Measurements from ENCODE around the gene FAM83B.
"Not testable (repeated sequence)": the region's sequence is repeated elsewhere in the genome, so short reads cannot be mapped to it uniquely, and the experiment has no call there.

Gene FAM83B

DNA sequence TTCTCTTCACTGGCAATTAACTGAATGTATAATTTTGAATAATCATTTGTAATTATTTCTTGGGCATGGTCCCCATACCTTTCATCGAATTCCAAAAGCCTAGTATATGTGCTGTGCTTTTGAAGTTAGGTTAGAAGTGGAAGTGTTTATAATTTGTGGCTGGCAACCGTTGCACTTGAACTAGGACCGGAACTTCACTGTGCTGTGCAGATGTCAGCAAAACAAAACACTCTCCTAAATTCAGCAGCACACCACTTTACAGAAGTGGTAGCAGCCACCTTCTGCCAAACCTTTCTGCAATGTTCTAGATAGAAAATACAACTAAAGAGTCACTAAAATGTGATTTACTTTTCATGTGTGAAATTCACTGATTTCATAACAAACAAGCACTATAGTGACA is 111.9 kb downstream of the FAM83B start:
- Mint-ChIP-seq H3K27ac (no peak overlapping the region), H3K27me3 (no peaks in the 10 kb centered on the region), H3K4me3 (no peak overlapping the region), H3K9me3 (ENCODE audit: low read depth) (peaks cover 15% of the 10 kb centered on the region), H3K36me3 (no peaks in the 10 kb centered on the region), H3K4me1 (ENCODE audit: low read depth) (no peaks in the 10 kb centered on the region)

GRCh38 chr6:54959820-54960219 is 113.2 kb downstream of the FAM83B start:
- H3K36me3 Mint-ChIP-seq: no peaks in the 10 kb centered on the region
- no peak overlapping the region for H3K4me3 Mint-ChIP-seq
- no peaks in the 10 kb centered on the region for H3K4me1 Mint-ChIP-seq (ENCODE audit: low read depth)
- peaks cover 10% of the 10 kb centered on the region for H3K9me3 Mint-ChIP-seq (ENCODE audit: low read depth)
- no peak overlapping the region for H3K27ac Mint-ChIP-seq
- H3K27me3 Mint-ChIP-seq: no peaks in the 10 kb centered on the region

DNA sequence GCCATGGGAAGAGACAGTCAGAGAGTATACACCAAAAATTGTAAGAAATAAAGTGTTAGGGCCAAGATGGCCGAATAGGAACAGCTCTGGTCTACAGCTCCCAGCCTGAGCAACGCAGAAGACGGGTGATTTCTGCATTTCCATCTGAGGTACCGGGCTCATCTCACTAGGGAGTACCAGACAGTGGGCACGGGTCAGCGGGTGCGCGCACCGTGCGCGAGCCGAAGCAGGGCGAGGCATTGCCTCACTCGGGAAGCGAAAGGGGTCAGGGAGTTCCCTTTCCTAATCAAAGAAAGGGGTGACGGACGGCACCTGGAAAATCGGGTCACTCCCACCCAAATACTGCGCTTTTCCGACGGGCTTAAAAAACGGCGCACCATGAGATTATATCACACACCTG is 114.8 kb downstream of the FAM83B start:
- not testable (repeated sequence) for H3K4me3 Mint-ChIP-seq; H3K27ac Mint-ChIP-seq; H3K27me3 Mint-ChIP-seq; H3K4me1 Mint-ChIP-seq (ENCODE audit: low read depth); H3K36me3 Mint-ChIP-seq
- peaks cover 10% of the 10 kb centered on the region for H3K9me3 Mint-ChIP-seq (ENCODE audit: low read depth)

DNA sequence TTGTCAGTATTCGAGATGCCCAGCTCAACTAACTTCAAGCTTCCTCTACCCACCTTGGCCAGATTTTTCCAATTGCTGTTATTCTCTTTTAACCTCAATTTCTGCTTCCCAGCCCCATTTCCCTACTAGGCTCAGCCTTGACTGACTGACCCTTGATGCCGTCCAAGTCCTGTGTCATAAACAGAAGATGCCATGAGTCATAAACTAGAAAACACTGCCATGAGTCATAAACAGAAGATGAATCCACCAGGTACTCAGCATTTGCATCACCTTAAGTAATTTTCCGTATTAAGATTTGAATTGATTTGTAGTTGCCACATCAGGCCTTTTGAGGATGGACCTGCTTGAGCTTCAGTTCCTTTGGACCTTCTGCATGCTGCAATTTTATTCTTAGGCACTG is 123.8 kb downstream of the FAM83B start:
- no peaks in the 10 kb centered on the region for H3K4me1 Mint-ChIP-seq (ENCODE audit: low read depth)
- H3K9me3 Mint-ChIP-seq (ENCODE audit: low read depth): peaks cover 3% of the 10 kb centered on the region
- no peak overlapping the region for H3K27ac Mint-ChIP-seq
- no peaks in the 10 kb centered on the region for H3K36me3 Mint-ChIP-seq
- H3K4me3 Mint-ChIP-seq: no peak overlapping the region
- no peaks in the 10 kb centered on the region for H3K27me3 Mint-ChIP-seq

- Mint-ChIP-seq H3K4me1 (ENCODE audit: low read depth) (no peaks in the 10 kb centered on the region), H3K4me3 (no peak overlapping the region), H3K27me3 (no peaks in the 10 kb centered on the region), H3K9me3 (ENCODE audit: low read depth) (peaks cover 3% of the 10 kb centered on the region), H3K36me3 (no peaks in the 10 kb centered on the region), H3K27ac (no peak overlapping the region)
Measured at GRCh38 chr6:54971825-54972224, 125.3 kb downstream of the FAM83B start.

- not testable (repeated sequence) for H3K9me3 Mint-ChIP-seq (ENCODE audit: low read depth); H3K4me1 Mint-ChIP-seq (ENCODE audit: low read depth); H3K4me3 Mint-ChIP-seq; H3K27ac Mint-ChIP-seq; H3K27me3 Mint-ChIP-seq; H3K36me3 Mint-ChIP-seq
Measured at GRCh38 chr6:54979161-54979560, 132.6 kb downstream of the FAM83B start.

- Mint-ChIP-seq H3K36me3 (no peaks in the 10 kb centered on the region), H3K4me3 (no peak overlapping the region), H3K27me3 (no peaks in the 10 kb centered on the region), H3K4me1 (ENCODE audit: low read depth) (no peaks in the 10 kb centered on the region), H3K9me3 (ENCODE audit: low read depth) (peaks cover 18% of the 10 kb centered on the region), H3K27ac (no peak overlapping the region)
Measured at GRCh38 chr6:54980511-54981275, 134.1 kb downstream of the FAM83B start.

DNA sequence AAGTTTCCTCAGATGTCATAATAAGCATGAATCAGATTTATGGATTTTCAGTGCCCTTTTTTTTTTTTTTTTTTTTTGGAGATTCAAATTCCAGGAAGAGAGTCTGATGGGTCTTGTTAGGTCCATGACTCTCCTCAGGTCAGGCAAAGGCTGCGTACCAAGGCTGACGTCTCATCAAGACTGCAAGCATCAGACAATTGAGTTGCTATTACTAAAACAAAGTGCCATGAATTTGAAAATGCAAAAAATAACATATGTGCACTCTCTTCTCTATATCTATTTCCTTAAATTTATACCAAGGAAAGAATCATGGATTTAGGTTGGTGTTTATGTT is 134.7 kb downstream of the FAM83B start:
- H3K36me3 Mint-ChIP-seq: no peaks in the 10 kb centered on the region
- no peak overlapping the region for H3K27ac Mint-ChIP-seq
- H3K4me3 Mint-ChIP-seq: no peak overlapping the region
- H3K27me3 Mint-ChIP-seq: no peaks in the 10 kb centered on the region
- peaks cover 23% of the 10 kb centered on the region for H3K9me3 Mint-ChIP-seq (ENCODE audit: low read depth)
- H3K4me1 Mint-ChIP-seq (ENCODE audit: low read depth): no peaks in the 10 kb centered on the region

DNA sequence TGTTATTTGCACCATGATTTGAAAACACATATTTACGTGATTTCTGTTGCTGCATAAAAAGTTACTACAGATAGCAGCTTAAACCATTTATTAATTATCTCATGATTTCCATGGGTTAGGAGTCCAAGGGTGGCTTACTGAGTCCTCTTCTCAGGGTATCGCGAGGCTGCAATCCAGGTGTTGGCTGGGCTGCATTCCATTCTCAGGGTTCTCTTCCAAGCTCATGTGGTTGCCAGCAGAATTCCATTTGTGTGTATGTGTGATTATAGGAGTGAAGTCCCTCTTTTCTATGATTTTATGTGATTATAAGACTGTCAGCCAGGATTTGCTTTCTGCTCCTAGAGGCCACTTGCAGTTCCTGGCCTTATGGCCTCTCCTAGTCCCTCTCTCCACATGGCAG is 135.1 kb downstream of the FAM83B start:
- no peak overlapping the region for H3K27ac Mint-ChIP-seq
- H3K27me3 Mint-ChIP-seq: no peaks in the 10 kb centered on the region
- peaks cover 27% of the 10 kb centered on the region for H3K9me3 Mint-ChIP-seq (ENCODE audit: low read depth)
- no peaks in the 10 kb centered on the region for H3K4me1 Mint-ChIP-seq (ENCODE audit: low read depth)
- H3K36me3 Mint-ChIP-seq: no peaks in the 10 kb centered on the region
- no peak overlapping the region for H3K4me3 Mint-ChIP-seq

GRCh38 chr6:54987633-54988290 is 141.2 kb downstream of the FAM83B start:
- Mint-ChIP-seq H3K4me1 (ENCODE audit: low read depth) (no peaks in the 10 kb centered on the region), H3K27ac (no peak overlapping the region), H3K27me3 (no peaks in the 10 kb centered on the region), H3K4me3 (no peak overlapping the region), H3K36me3 (no peaks in the 10 kb centered on the region), H3K9me3 (ENCODE audit: low read depth) (peaks cover 33% of the 10 kb centered on the region)

DNA sequence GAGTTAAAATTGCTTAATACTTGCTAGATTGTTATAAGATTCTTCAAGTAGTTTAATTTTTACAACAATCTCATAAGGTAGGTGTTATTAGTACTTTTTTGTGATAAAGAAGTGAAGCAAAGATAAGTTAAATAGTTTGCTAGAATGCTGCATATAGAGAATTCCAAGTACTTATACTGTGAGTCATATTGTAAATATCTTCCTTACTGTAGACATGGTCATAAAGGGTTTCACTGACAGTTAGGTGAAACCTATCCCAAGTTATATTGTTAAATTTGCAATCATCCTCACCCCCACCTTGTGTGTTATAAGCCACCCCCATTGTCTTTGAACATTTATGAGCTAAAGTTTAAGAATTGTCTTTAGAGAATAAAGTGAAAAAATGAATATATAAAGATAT is 142.0 kb downstream of the FAM83B start:
- Mint-ChIP-seq H3K9me3 (ENCODE audit: low read depth) (peaks cover 33% of the 10 kb centered on the region), H3K27ac (no peak overlapping the region), H3K27me3 (no peaks in the 10 kb centered on the region)

DNA sequence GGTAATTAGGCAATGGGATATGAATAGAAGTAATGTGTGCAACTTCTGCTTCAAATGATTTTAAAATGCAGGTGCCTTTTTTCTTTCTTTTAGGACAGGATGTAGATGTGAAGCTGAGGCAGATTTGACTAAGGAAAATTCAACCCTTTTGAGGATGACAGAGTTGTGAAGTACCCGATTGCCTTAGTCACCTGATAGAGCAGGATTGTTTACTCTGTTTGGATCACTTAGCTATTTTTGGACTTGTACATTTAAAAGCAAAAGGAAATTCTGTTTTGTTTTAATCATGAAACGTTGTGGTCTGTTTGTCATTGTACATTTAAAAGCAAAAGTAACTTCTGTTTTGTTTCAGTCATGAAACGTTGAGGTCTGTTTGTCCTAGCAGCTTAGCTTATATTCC is 143.4 kb downstream of the FAM83B start:
- Mint-ChIP-seq H3K4me3 (no peak overlapping the region), H3K4me1 (ENCODE audit: low read depth) (no peaks in the 10 kb centered on the region), H3K36me3 (no peaks in the 10 kb centered on the region), H3K9me3 (ENCODE audit: low read depth) (peaks cover 21% of the 10 kb centered on the region), H3K27ac (no peak overlapping the region), H3K27me3 (no peaks in the 10 kb centered on the region)

More for the DNA sequence above, 142.0 kb downstream of the FAM83B start:
- H3K36me3 Mint-ChIP-seq: no peaks in the 10 kb centered on the region
- no peaks in the 10 kb centered on the region for H3K4me1 Mint-ChIP-seq (ENCODE audit: low read depth)
- H3K4me3 Mint-ChIP-seq: no peak overlapping the region
